ENCODE data around the gene AUTS2. TPM values are rescaled to one million over a fixed set of nuclear protein-coding genes. Genes with fewer than 3 reads are reported as not detected.

The AUTS2 gene
- total RNA-seq, 1 experiment from 2014 or later: 256 TPM

DNA sequence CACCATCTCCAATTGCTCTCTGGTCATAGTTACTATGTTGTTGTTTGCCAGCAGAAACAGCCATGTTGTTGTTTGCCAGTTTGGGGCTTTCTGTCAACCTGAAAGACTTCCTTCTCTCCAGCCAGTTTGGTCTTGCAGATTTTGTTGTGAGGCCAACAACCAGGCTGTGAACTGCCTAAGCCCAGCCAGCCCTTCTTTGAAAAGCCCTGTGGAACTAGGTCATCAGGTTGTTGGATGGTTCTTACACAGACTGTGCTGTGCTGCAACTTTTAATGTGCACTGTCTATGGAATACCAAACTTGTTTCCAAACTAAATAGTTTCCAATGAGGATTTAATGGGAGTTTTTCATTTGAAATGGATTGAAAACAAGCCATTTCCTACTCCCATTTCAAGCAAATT lies 940.9 kb downstream of the AUTS2 start:
- H4K20me1 ChIP-seq (ENCODE audit: control insufficient read depth, insufficient read depth, insufficient read length): no peaks in the 10 kb centered on the region
- H2BK120ac ChIP-seq (ENCODE audit: low read depth, low read length, poor library complexity, severe bottlenecking): no peak overlapping the region
- no peak overlapping the region for H2BK20ac ChIP-seq (ENCODE audit: low read depth, low read length, poor library complexity, severe bottlenecking)
- H3K14ac ChIP-seq (ENCODE audit: insufficient read depth, low read length): no peak overlapping the region
- no peak overlapping the region for H3T11ph ChIP-seq (ENCODE audit: low read length)
- no peak overlapping the region for H2AK5ac ChIP-seq (ENCODE audit: insufficient read length, low read length)
- no peak overlapping the region for H2BK15ac ChIP-seq (ENCODE audit: low read depth, low read length)
- no peak overlapping the region for H2AFZ ChIP-seq (ENCODE audit: low read length)
- H4K91ac ChIP-seq (ENCODE audit: insufficient read length, low read depth, low read length): no peak overlapping the region
- no peaks in the 10 kb centered on the region for H3K9me3 ChIP-seq (ENCODE audit: control insufficient read depth, low read depth, low read length)
- 0 out of 2 replicates have a peak, but pooled peaks cover 2% of the 10 kb centered on the region for H3K27me3 Mint-ChIP-seq (ENCODE audit: low read depth)
- H3K56ac ChIP-seq (ENCODE audit: insufficient read length, low read depth, low read length): no peak overlapping the region
- H3K23me2 ChIP-seq (ENCODE audit: insufficient read length, low read depth, low read length, poor library complexity, severe bottlenecking): no peaks in the 10 kb centered on the region
- no peak overlapping the region for H3K4me3 Mint-ChIP-seq
- no peaks in the 10 kb centered on the region for H3K36me3 Mint-ChIP-seq (ENCODE audit: insufficient read depth in 1 of 3, low read depth in 3 of 3)
- no peak overlapping the region for H3K4ac ChIP-seq (ENCODE audit: low read depth, low read length)
- no peak for DNase-seq
- H2BK5ac ChIP-seq (ENCODE audit: insufficient read length, low read length): no peak overlapping the region
- H3K18ac ChIP-seq (ENCODE audit: insufficient read length, low read depth, low read length): no peak overlapping the region
- H3K4me1 ChIP-seq (ENCODE audit: insufficient read depth, low read length): peaks cover 3% of the 10 kb centered on the region; the same call in 1 of the 2 replicates
- no peak overlapping the region for H3K4me2 ChIP-seq (ENCODE audit: insufficient read depth, insufficient read length, low read length)
- no peak overlapping the region for H3K27ac ChIP-seq (ENCODE audit: insufficient read length, low read depth, low read length)
- H3K27ac Mint-ChIP-seq: no peak overlapping the region
- H3K79me2 ChIP-seq (ENCODE audit: insufficient read depth, low read length): no peaks in the 10 kb centered on the region
- no peaks in the 10 kb centered on the region for H3K79me1 ChIP-seq (ENCODE audit: insufficient read depth, low read depth, low read length, poor library complexity, severe bottlenecking)
- H3K9ac ChIP-seq (ENCODE audit: extremely low read depth, insufficient read length, low read length): no peak overlapping the region
- TF ChIP-seq, protein P1, sequence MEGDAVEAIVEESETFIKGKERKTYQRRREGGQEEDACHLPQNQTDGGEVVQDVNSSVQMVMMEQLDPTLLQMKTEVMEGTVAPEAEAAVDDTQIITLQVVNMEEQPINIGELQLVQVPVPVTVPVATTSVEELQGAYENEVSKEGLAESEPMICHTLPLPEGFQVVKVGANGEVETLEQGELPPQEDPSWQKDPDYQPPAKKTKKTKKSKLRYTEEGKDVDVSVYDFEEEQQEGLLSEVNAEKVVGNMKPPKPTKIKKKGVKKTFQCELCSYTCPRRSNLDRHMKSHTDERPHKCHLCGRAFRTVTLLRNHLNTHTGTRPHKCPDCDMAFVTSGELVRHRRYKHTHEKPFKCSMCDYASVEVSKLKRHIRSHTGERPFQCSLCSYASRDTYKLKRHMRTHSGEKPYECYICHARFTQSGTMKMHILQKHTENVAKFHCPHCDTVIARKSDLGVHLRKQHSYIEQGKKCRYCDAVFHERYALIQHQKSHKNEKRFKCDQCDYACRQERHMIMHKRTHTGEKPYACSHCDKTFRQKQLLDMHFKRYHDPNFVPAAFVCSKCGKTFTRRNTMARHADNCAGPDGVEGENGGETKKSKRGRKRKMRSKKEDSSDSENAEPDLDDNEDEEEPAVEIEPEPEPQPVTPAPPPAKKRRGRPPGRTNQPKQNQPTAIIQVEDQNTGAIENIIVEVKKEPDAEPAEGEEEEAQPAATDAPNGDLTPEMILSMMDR (conservative IDR thresholded peaks at IDR 0.05): no peak
- H3K4me1 Mint-ChIP-seq: peaks cover 14 to 16% of the 10 kb centered on the region in 2 experiments
- no peaks in the 10 kb centered on the region for H3K27me3 ChIP-seq (ENCODE audit: insufficient read depth, low read length)
- H4K8ac ChIP-seq (replicated peaks; ENCODE audit: insufficient read length, low read depth, low read length): no peak overlapping the region
- H2BK12ac ChIP-seq (ENCODE audit: insufficient read length, low read depth, low read length): no peak overlapping the region
- H3K23ac ChIP-seq (ENCODE audit: insufficient read length, low read depth, low read length): no peak overlapping the region
- no peaks in the 10 kb centered on the region for H3K9me3 Mint-ChIP-seq
- H4K5ac ChIP-seq (ENCODE audit: insufficient read length, low read depth, low read length): no peak overlapping the region

Data from H9 (cell line).